K562 (cell line): ENCODE data around the gene TRIM2. TPM values are rescaled to one million over a fixed set of nuclear protein-coding genes. Genes with fewer than 3 reads are reported as not detected.
A peak's percentile ranks its signal among the peaks of the same experiment; 100 is the strongest.

Source experiments
- ADNP ChIP-seq: fragments of 200-800 bp; sonication (Bioruptor generic); IDR thresholded peaks from 2 replicates; pipeline ENCODE4 v1.6.1; 2016; ENCODE audit warnings: missing genetic modification characterization, missing compliant biosample characterization
- BRD9 ChIP-seq: fragments of 450-650 bp; IDR thresholded peaks from 2 replicates; pipeline ENCODE4 v1.6.1; 2018; ENCODE audit warnings: low read depth; ENCODE audit not compliant: partially characterized antibody
- CBFA2T2 ChIP-seq: fragments of 450-650 bp; conservative IDR thresholded peaks from 2 replicates; pipeline ENCODE4 v1.6.1; 2017; ENCODE audit warnings: mild to moderate bottlenecking
- CCNT2 ChIP-seq: IDR thresholded peaks from 2 replicates; pipeline ENCODE4 v1.6.1; 2011; ENCODE audit warnings: borderline replicate concordance, low read depth, mild to moderate bottlenecking, moderate library complexity, mixed read lengths, low read length; ENCODE audit not compliant: insufficient read length; ENCODE audit errors: extremely low read depth
- JUNB ChIP-seq: fragments of 450-650 bp; formaldehyde crosslinking; conservative IDR thresholded peaks from 2 replicates; pipeline ENCODE4 v1.4.0; 2020; ENCODE audit warnings: mild to moderate bottlenecking
- NKRF ChIP-seq: fragments of 450-650 bp; IDR thresholded peaks from 2 replicates; pipeline ENCODE4 v1.6.1; 2016; ENCODE audit warnings: borderline replicate concordance
- SAFB2 ChIP-seq: fragments of 200-400 bp; formaldehyde crosslinking; IDR thresholded peaks from 2 replicates; pipeline ENCODE4 v1.6.1; 2018; ENCODE audit warnings: borderline replicate concordance, low read length, low read depth, moderate library complexity; ENCODE audit not compliant: severe bottlenecking
- STAG1 ChIP-seq: sonication (generic); formaldehyde crosslinking; IDR thresholded peaks from 2 replicates; pipeline ENCODE4 v1.5.0; 2020; ENCODE audit warnings: missing genetic modification reagents, borderline replicate concordance
- TSHZ1 ChIP-seq: fragments of 250-450 bp; sonication (Bioruptor Pico); IDR thresholded peaks from 2 replicates; pipeline ENCODE4 v1.4.0; 2020; ENCODE audit warnings: mild to moderate bottlenecking, moderate library complexity
- ZC3H11A ChIP-seq: IDR thresholded peaks from 2 replicates; pipeline ENCODE4 v1.6.1; 2012; ENCODE audit warnings: low read depth, low read length, improper control_type of control experiment
- ZFPM2 ChIP-seq: fragments of 250-450 bp; sonication (Bioruptor Pico); IDR thresholded peaks from 2 replicates; pipeline ENCODE4 v1.5.1; 2022; ENCODE audit warnings: mild to moderate bottlenecking
- ZNF140 ChIP-seq: fragments of 250-450 bp; sonication (Bioruptor Pico); IDR thresholded peaks from 2 replicates; pipeline ENCODE4 v1.8.0; 2021; ENCODE audit warnings: moderate library complexity, mild to moderate bottlenecking, inconsistent platforms
- ZNF407 ChIP-seq: fragments of 450-650 bp; IDR thresholded peaks from 2 replicates; pipeline ENCODE4 v1.6.1; 2016; ENCODE audit warnings: low read depth
- polyA plus RNA-seq, 8 experiments: library from polyadenylated mRNA; depleted of rRNA in 4 of 8; stranded (reverse) in 5 of 8; unstranded in 3 of 8; fragments of >200 nt; fragmentation: Nextera tagmentation in 2 of 8; fragmentation: Illumina TruSeq in 1 of 8; extraction: Ambion mirVana in 2 of 8; extraction: Trizol in 1 of 8; gene quantifications; 2 replicates each; pipeline versions ENCODE4 v1.2.1 to v1.2.3, GENCODE V29; 2011 to 2014; ENCODE audit warnings: inconsistent platforms in 1 of 8, missing spikeins in 1 of 8
- total RNA-seq, 7 experiments: library from RNA; depleted of rRNA in 6 of 7; stranded (reverse); fragments of >200 nt in 6 of 7; fragmentation: Illumina TruSeq in 2 of 7; extraction: Trizol in 2 of 7; gene quantifications; 2 replicates each; pipeline versions ENCODE4 v1.2.1 to v1.2.3, GENCODE V29; 2011 to 2021; ENCODE audit warnings: low replicate concordance in 1 of 7

The TRIM2 gene
- total and polyA plus RNA-seq, 9 of the 15 experiments (the other 6 are each of a cell fraction or from before 2014, with no cell fraction given), result 0.01 to 0.41 (median 0.13) TPM; not detected in 1

- peak; percentile 81; the same call in 1 of the 2 replicates for TF ChIP-seq NKRF
- TF ChIP-seq ADNP (tag), result no peak
- TF ChIP-seq ZNF407, result no peak
- peak; percentile 72 for TF ChIP-seq STAG1 (CRISPR knock-in tag)
- no peak for TF ChIP-seq SAFB2
- no peak for TF ChIP-seq BRD9
- no peak for TF ChIP-seq CBFA2T2
- TF ChIP-seq ZFPM2 (CRISPR knock-in tag), result no peak
- no peak for TF ChIP-seq ZNF140 (CRISPR knock-in tag)
- TF ChIP-seq CCNT2, result peak; percentile 91
- no peak for TF ChIP-seq ZC3H11A
- TF ChIP-seq TSHZ1 (CRISPR knock-in tag), result no peak
- TF ChIP-seq JUNB (CRISPR knock-in tag), result no peak
Measured at GRCh38 chr4:153344131-153345011, 140.1 kb downstream of the TRIM2 start, which contains the start of gene MND1 (continued).
